ENCODE data around the gene CD80. TPM values are rescaled to one million over a fixed set of nuclear protein-coding genes. Genes with fewer than 3 reads are reported as not detected.
"Not testable (repeated sequence)": the region's sequence is repeated elsewhere in the genome, so short reads cannot be mapped to it uniquely, and the experiment has no call there.

CD80 gene
- total RNA-seq, 2 experiments from 2014 or later, result 27.1 to 29.5 TPM

DNA sequence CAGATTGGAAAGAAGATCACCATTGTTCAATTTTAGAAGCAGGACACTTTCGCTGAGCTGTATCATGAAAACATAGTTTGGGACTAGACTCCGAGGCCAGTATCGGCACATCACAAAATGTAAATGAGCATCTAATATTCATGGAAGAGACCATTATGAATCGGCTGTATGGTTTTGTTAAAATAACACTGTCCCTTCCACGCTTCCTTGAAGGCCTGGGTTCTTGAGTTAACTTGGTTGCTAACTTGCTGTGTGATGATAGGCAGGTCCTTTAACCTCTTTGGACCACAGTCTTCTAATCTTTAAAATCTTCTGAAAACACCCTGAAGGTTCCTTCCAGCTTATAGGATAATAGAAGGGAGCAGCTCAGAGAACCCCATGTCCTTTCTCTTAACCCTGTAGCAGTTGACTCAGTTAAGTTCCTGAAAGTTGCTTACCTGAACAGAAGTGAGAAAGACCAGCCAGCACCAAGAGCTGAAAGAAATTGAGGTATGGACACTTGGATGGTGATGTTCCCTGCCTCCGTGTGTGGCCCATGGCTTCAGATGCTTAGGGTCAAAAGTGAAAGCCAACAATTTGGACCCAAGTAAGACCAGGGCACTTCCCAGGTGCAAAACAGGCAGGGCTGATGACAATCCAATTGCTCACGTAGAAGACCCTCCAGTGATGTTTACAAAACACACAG lies 2.1 kb downstream of the CD80 start:
- CTCF ChIA-PET, result interaction anchor here (1.4 to 4.3 kb wide), 4 partner anchors 18 to 119 kb away, joined by 3 to 18 read pairs (median 6); partner anchors contain the start of genes COX17, TIMMDC1 and TMEM39A
- POLR2A ChIA-PET, result interaction anchor here (1.0 to 6.0 kb wide), 10 partner anchors 23 to 538 kb away, joined by 3 to 32 read pairs (median 13); partner anchors contain the start of genes ADPRH, COX17, POGLUT1 and TIMMDC1
- no peak for DNase-seq
- Mint-ChIP-seq H3K36me3 (ENCODE audit: low read depth) (peaks cover 59% of the 10 kb centered on the region), H3K9me3 (no peaks in the 10 kb centered on the region), H3K27ac (peak overlapping the region; percentile 80), H3K4me1 (peaks cover 75% of the 10 kb centered on the region), H3K4me3 (peak overlapping the region; percentile 70), H3K27me3 (no peaks in the 10 kb centered on the region)

GRCh38 chr3:119555929-119556328 lies 3.5 kb downstream of the CD80 start:
- Mint-ChIP-seq H3K4me3 (peak overlapping the region; percentile 70), H3K27ac (peak overlapping the region; percentile 5), H3K27me3 (no peaks in the 10 kb centered on the region), H3K36me3 (ENCODE audit: low read depth) (peaks cover 70% of the 10 kb centered on the region), H3K4me1 (peaks cover 76% of the 10 kb centered on the region), H3K9me3 (no peaks in the 10 kb centered on the region)
- ChIA-PET POLR2A (interaction anchor here (0.7 to 6.0 kb wide), 4 partner anchors 25 to 125 kb away, joined by 3 to 31 read pairs (median 8); partner anchors contain the start of genes ADPRH, TIMMDC1 and TMEM39A), CTCF (interaction anchor here (1.2 kb wide), 1 partner anchor 315 kb away, joined by 3 read pairs; the partner anchor contains the start of gene B4GALT4)
- DNase-seq, result no peak

DNA sequence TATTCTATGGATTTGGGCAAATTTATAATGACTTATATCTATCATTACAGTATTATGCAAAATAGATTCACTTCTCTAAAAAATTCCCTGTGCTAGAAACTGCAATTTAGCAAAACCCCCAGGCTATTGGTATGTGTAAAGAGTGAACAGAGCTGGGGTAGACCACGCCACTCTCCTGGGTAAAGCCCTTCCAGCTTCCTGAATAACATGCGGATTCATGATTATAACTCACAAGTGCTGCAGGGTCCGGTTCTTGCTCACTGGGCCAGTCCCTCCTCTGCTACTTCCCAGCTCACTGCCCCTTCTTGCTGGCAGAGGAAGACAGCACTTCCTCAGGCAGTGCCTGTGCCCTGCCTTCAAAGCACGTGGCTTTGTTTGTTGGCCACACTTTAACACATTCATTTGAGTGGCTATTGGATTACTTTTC lies 4.1 kb downstream of the CD80 start:
- peaks cover 75% of the 10 kb centered on the region for H3K36me3 Mint-ChIP-seq (ENCODE audit: low read depth)
- POLR2A ChIA-PET, result interaction anchor here (1.1 to 6.0 kb wide), 3 partner anchors 25 to 92 kb away, joined by 3 to 31 read pairs (median 12); partner anchors contain the start of genes ADPRH, TIMMDC1 and TMEM39A

GRCh38 chr3:119553823-119554415 lies 5.5 kb downstream of the CD80 start:
- Mint-ChIP-seq H3K36me3 (ENCODE audit: low read depth) (peaks cover 86% of the 10 kb centered on the region), H3K27ac (no peak overlapping the region), H3K4me3 (no peak overlapping the region), H3K9me3 (no peaks in the 10 kb centered on the region), H3K4me1 (peaks cover 72% of the 10 kb centered on the region), H3K27me3 (no peaks in the 10 kb centered on the region)
- ChIA-PET POLR2A (interaction anchor here (1.3 kb wide), 1 partner anchor 10 kb away, joined by 3 read pairs; no protein-coding TSS in a partner anchor), CTCF (no interaction called here)
- no peak for DNase-seq

More for the DNA sequence above, 4.1 kb downstream of the CD80 start:
- H3K9me3 Mint-ChIP-seq, result no peaks in the 10 kb centered on the region
- DNase-seq, result no peak
- peaks cover 77% of the 10 kb centered on the region for H3K4me1 Mint-ChIP-seq
- no peak overlapping the region for H3K27ac Mint-ChIP-seq
- CTCF ChIA-PET, result interaction anchor here (1.2 kb wide), 1 partner anchor 314 kb away, joined by 3 read pairs; the partner anchor contains the start of gene B4GALT4
- H3K4me3 Mint-ChIP-seq, result peak overlapping the region; percentile 70
- H3K27me3 Mint-ChIP-seq, result no peaks in the 10 kb centered on the region

GRCh38 chr3:119552928-119553327 lies 6.5 kb downstream of the CD80 start:
- POLR2A ChIA-PET, DNase-seq, CTCF ChIA-PET, H3K27me3 Mint-ChIP-seq, H3K4me3 Mint-ChIP-seq, H3K9me3 Mint-ChIP-seq, H3K27ac Mint-ChIP-seq: not testable (repeated sequence)
- Mint-ChIP-seq H3K36me3 (ENCODE audit: low read depth) (peaks cover 87% of the 10 kb centered on the region), H3K4me1 (peaks cover 67% of the 10 kb centered on the region)

- no peaks in the 10 kb centered on the region for H3K27me3 Mint-ChIP-seq
- H3K27ac Mint-ChIP-seq, result no peak overlapping the region
- POLR2A ChIA-PET, result no interaction called here
- no peak for DNase-seq
- CTCF ChIA-PET, result interaction anchor here (0.6 kb wide), 1 partner anchor 659 kb away, joined by 3 read pairs; no protein-coding TSS in a partner anchor
- no peak overlapping the region for H3K4me3 Mint-ChIP-seq
- H3K4me1 Mint-ChIP-seq, result peaks cover 58% of the 10 kb centered on the region
- H3K36me3 Mint-ChIP-seq (ENCODE audit: low read depth), result peaks cover 82% of the 10 kb centered on the region
- H3K9me3 Mint-ChIP-seq, result no peaks in the 10 kb centered on the region
Measured at GRCh38 chr3:119551598-119551997, 7.8 kb downstream of the CD80 start.

DNA sequence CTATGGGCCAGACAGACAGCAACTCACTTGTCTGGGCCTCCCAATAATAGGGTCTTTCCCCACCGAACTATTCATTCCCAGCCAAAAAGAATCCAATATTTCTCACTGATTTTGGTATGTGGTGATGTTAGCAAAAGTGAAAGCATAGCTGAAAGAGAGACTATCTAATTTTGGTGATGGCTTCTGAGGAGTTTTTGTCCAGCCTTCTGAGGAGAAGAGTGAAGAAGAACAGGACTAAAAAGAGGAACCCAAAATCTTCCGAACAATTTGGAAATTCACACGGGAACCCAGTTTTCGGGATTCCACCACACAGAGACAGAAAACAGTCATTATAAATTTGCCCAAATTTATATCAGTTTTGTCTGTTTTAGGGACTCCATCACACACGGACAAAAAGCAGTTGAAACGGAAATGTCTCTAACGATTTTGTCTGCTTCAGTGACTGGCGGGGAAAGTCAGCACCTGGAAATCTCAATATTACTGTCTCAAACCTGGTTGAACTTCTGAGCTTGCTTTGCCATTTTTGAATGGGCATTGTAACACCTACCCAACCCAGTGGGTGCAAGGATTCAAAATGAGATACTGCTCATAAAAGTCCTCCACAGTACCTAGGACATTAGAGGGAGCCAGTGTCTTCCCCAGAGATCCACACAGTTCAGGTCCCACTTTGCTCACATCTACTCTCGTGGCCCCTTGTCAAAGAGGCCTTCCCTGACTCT lies 9.1 kb downstream of the CD80 start:
- peaks cover 82% of the 10 kb centered on the region for H3K36me3 Mint-ChIP-seq (ENCODE audit: low read depth)

DNA sequence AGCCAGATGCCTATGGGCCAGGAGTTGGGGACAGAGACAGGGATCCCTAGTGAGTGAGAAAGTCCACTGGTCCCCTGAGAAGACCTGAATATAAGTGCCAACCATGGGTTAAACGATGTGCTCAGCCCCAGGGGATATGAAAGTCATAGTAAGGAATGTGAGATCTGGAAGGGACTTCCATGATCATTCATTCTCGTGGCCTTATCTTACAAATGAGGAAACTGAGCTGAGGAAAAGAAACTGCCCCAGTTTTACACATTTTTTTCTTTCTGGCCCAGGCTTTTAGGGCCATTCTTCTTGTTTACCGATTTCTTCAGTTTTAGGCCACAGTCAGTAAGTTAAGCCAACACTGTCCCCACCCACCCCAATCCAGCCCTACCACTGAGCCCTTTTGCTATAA lies 11.1 kb downstream of the CD80 start:
- CTCF ChIA-PET, result no interaction called here
- Mint-ChIP-seq H3K4me1 (peaks cover 36% of the 10 kb centered on the region), H3K27me3 (no peaks in the 10 kb centered on the region)

More for the DNA sequence above, 9.1 kb downstream of the CD80 start:
- H3K9me3 Mint-ChIP-seq, result no peaks in the 10 kb centered on the region
- no peak for DNase-seq
- ChIA-PET CTCF (interaction anchor here (1.0 kb wide), 1 partner anchor 9 kb away, joined by 4 read pairs; no protein-coding TSS in a partner anchor), POLR2A (no interaction called here)
- no peak overlapping the region for H3K4me3 Mint-ChIP-seq
- H3K27ac Mint-ChIP-seq, result no peak overlapping the region
- peaks cover 49% of the 10 kb centered on the region for H3K4me1 Mint-ChIP-seq
- no peaks in the 10 kb centered on the region for H3K27me3 Mint-ChIP-seq

GRCh38 chr3:119547227-119547626 lies 12.2 kb downstream of the CD80 start:
- POLR2A ChIA-PET, result no interaction called here
- no peak overlapping the region for H3K27ac Mint-ChIP-seq
- peaks cover 38% of the 10 kb centered on the region for H3K4me1 Mint-ChIP-seq
- peaks cover 83% of the 10 kb centered on the region for H3K36me3 Mint-ChIP-seq (ENCODE audit: low read depth)
- no peaks in the 10 kb centered on the region for H3K9me3 Mint-ChIP-seq
- CTCF ChIA-PET, result no interaction called here
- no peak for DNase-seq
- H3K4me3 Mint-ChIP-seq, result no peak overlapping the region
- H3K27me3 Mint-ChIP-seq, result no peaks in the 10 kb centered on the region

More for the DNA sequence above, 11.1 kb downstream of the CD80 start:
- POLR2A ChIA-PET, result no interaction called here
- H3K27ac Mint-ChIP-seq, result no peak overlapping the region
- no peaks in the 10 kb centered on the region for H3K9me3 Mint-ChIP-seq
- H3K36me3 Mint-ChIP-seq (ENCODE audit: low read depth), result peaks cover 80% of the 10 kb centered on the region
- DNase-seq, result no peak
- no peak overlapping the region for H3K4me3 Mint-ChIP-seq

DNA sequence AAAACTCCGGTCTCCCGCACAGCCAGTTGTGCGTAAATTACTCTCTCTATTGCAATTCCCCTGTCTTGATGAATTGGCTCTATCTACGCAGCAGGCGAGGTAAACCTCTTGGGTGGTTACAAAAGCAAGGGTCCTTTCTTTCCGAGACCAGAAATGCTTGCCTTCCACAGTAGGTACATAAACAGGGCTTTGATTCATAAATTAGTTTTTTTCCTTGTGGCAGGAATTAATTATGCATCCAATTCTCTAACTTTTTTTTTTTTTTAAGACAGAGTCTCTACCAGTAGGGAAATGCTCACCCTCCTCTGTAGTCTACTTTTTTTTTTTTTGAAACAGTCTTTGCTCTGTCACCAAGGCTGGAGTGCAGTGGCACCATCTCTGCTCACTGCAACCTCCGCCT lies 16.3 kb downstream of the CD80 start:
- Mint-ChIP-seq H3K4me3 (no peak overlapping the region), H3K36me3 (ENCODE audit: low read depth) (peaks cover 80% of the 10 kb centered on the region), H3K27ac (no peak overlapping the region), H3K9me3 (no peaks in the 10 kb centered on the region), H3K4me1 (peaks cover 25% of the 10 kb centered on the region), H3K27me3 (no peaks in the 10 kb centered on the region)
- POLR2A ChIA-PET, result interaction anchor here (0.7 kb wide), 1 partner anchor 13 kb away, joined by 3 read pairs; no protein-coding TSS in a partner anchor
- CTCF ChIA-PET, result interaction anchor here (0.7 kb wide), 1 partner anchor 9 kb away, joined by 3 read pairs; no protein-coding TSS in a partner anchor
- DNase-seq, result no peak

DNA sequence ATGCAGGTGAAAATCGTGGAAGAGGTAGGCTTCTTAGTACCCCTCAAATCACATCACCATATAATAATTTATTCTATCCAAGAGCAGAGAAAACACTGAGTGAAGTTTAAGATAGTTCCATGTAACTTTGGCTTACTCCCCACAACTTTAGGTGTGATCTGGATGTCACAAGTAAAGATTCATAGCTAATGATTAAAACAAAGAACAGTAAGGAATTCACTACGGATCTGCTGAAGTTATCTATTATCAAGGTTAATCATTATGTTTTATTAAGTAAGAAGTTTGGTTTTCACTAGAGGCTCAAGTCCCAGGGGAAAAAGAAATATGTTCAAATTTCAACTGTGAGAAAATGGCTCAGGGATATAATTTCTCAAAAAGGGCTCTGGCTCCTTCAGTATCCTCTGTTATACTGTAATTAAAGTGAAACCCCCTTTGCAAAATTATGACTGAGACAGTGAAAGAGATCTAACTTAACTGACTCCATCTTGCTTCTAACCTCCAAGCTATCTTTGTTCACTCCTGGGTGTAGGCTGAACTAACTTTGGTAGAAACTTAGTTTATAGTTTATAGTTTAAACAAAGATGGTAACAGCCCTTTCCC lies 17.1 kb downstream of the CD80 start:
- Mint-ChIP-seq H3K4me3 (no peak overlapping the region), H3K36me3 (ENCODE audit: low read depth) (peaks cover 76% of the 10 kb centered on the region), H3K27me3 (no peaks in the 10 kb centered on the region), H3K9me3 (no peaks in the 10 kb centered on the region), H3K4me1 (peaks cover 23% of the 10 kb centered on the region), H3K27ac (no peak overlapping the region)
- ChIA-PET CTCF (no interaction called here), POLR2A (no interaction called here)
- DNase-seq, result no peak

DNA sequence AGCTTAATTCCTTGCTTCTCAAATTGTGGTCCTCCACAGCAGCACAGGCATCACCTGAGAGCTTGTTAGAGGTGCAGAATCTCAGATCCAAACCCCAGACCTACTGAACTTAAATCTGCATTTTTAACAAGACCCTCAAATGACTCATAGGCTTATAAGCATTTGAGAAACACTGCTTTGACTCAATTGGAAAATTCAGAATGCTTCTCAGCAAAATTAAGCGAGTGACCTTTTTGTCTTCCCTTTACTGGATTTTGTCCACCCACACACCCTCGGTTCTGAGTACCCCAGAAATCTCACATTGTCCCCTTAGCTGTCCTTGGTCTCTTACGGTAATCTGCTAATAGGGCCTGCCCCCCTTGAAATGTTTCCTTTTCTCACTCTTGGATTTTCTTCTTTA lies 17.9 kb downstream of the CD80 start:
- no peaks in the 10 kb centered on the region for H3K27me3 Mint-ChIP-seq
- POLR2A ChIA-PET, result interaction anchor here (1.0 kb wide), 1 partner anchor 43 kb away, joined by 4 read pairs; the partner anchor contains the start of gene TIMMDC1
- no peaks in the 10 kb centered on the region for H3K9me3 Mint-ChIP-seq
- DNase-seq, result no peak
- H3K27ac Mint-ChIP-seq, result no peak overlapping the region
- H3K4me3 Mint-ChIP-seq, result no peak overlapping the region
- H3K4me1 Mint-ChIP-seq, result peaks cover 20% of the 10 kb centered on the region
- peaks cover 80% of the 10 kb centered on the region for H3K36me3 Mint-ChIP-seq (ENCODE audit: low read depth)
- CTCF ChIA-PET, result no interaction called here
